Astrocyte (in vitro differentiated cells and primary cell): Measurements from ENCODE around the gene FAM50A. TPM values are rescaled to one million over a fixed set of nuclear protein-coding genes. Genes with fewer than 3 reads are reported as not detected.

Experiments used
- DNase-seq: peaks from one replicate; pipeline ENCODE4 v3.0.0-alpha.2; 2010; ENCODE audit warnings: low read depth
- FAIRE-seq: peaks from 2 replicates; lab custom pipeline; 2011; peaks lifted over from hg19 to GRCh38; lab: Jason Lieb, UNC
- H2AFZ ChIP-seq: 2 replicates; pipeline ENCODE4 v1.6.0; 2012; ENCODE audit warnings: low read depth, low read length, inconsistent platforms
- H3K27ac ChIP-seq: 2 replicates; pipeline ENCODE4 v1.5.1; 2011; ENCODE audit warnings: low read depth, low read length, inconsistent platforms
- H3K27me3 ChIP-seq: 2 replicates; pipeline ENCODE4 v1.6.0; 2011; ENCODE audit warnings: low read length, inconsistent platforms; ENCODE audit not compliant: insufficient read depth
- H3K36me3 ChIP-seq: 2 replicates; pipeline ENCODE4 v1.5.1; 2011; ENCODE audit warnings: low read length, inconsistent platforms; ENCODE audit not compliant: insufficient read depth
- H3K4me1 ChIP-seq: 2 replicates; pipeline ENCODE4 v1.5.1; 2011; ENCODE audit warnings: low read length, inconsistent platforms; ENCODE audit not compliant: insufficient read depth
- H3K4me2 ChIP-seq: 2 replicates; pipeline ENCODE4 v1.6.0; 2012; ENCODE audit warnings: low read length, inconsistent platforms
- H3K4me3 ChIP-seq: 2 replicates; pipeline ENCODE4 v1.5.1; 2011; ENCODE audit warnings: low read depth, mild to moderate bottlenecking, low read length, inconsistent platforms; ENCODE audit not compliant: insufficient read depth
- H3K79me2 ChIP-seq: 2 replicates; pipeline ENCODE4 v1.6.0; 2012; ENCODE audit warnings: mild to moderate bottlenecking, low read length, inconsistent platforms; ENCODE audit not compliant: insufficient read depth
- H3K9ac ChIP-seq: 2 replicates; pipeline ENCODE4 v1.6.0; 2012; ENCODE audit warnings: mild to moderate bottlenecking, low read length, inconsistent platforms
- H3K9me3 ChIP-seq: 2 replicates; pipeline ENCODE4 v1.5.1; 2012; ENCODE audit warnings: low read depth, mild to moderate bottlenecking, low read length, inconsistent platforms; ENCODE audit not compliant: insufficient read depth
- H4K20me1 ChIP-seq: 2 replicates; pipeline ENCODE4 v1.6.0; 2012; ENCODE audit warnings: low read length, inconsistent platforms; ENCODE audit not compliant: insufficient read depth
- H3K27ac Mint-ChIP-seq: one replicate; pipeline ENCODE4 v1.8.0; 2021; ENCODE audit warnings: mild to moderate bottlenecking, mixed read lengths; ENCODE audit not compliant: unreplicated experiment
- H3K27me3 Mint-ChIP-seq: one replicate; pipeline ENCODE4 v1.8.0; 2021; ENCODE audit warnings: low read depth, mixed read lengths; ENCODE audit not compliant: unreplicated experiment
- H3K36me3 Mint-ChIP-seq: one replicate; pipeline ENCODE4 v1.8.0; 2021; ENCODE audit warnings: low read depth, mixed read lengths; ENCODE audit not compliant: unreplicated experiment
- H3K4me1 Mint-ChIP-seq: one replicate; pipeline ENCODE4 v1.8.0; 2021; ENCODE audit warnings: low read depth, mixed read lengths; ENCODE audit not compliant: unreplicated experiment
- H3K4me3 Mint-ChIP-seq: one replicate; pipeline ENCODE4 v1.8.0; 2021; ENCODE audit warnings: mild to moderate bottlenecking, moderate library complexity, mixed read lengths; ENCODE audit not compliant: unreplicated experiment
- H3K9me3 Mint-ChIP-seq: one replicate; pipeline ENCODE4 v1.8.0; 2021; ENCODE audit warnings: mild to moderate bottlenecking, mixed read lengths; ENCODE audit not compliant: unreplicated experiment
- EZH2 ChIP-seq: IDR thresholded peaks from 2 replicates; pipeline ENCODE4 v1.6.1; 2012; ENCODE audit warnings: mild to moderate bottlenecking, low read length, inconsistent platforms; ENCODE audit not compliant: insufficient read depth
- total RNA-seq: library from RNA; stranded (reverse); gene quantifications from 2 replicates; pipeline ENCODE4 v1.2.1, GENCODE V29; 2021
- TF ChIP-seq, protein P1 (sequence below): IDR thresholded peaks from 2 replicates; pipeline ENCODE4 v1.5.1; 2011; ENCODE audit warnings: low read depth, mild to moderate bottlenecking, inconsistent platforms, low read length, moderate library complexity; ENCODE audit not compliant: insufficient read depth

The FAM50A gene
- total RNA-seq, 1 donor from 2014 or later, result 100.0 TPM

DNA sequence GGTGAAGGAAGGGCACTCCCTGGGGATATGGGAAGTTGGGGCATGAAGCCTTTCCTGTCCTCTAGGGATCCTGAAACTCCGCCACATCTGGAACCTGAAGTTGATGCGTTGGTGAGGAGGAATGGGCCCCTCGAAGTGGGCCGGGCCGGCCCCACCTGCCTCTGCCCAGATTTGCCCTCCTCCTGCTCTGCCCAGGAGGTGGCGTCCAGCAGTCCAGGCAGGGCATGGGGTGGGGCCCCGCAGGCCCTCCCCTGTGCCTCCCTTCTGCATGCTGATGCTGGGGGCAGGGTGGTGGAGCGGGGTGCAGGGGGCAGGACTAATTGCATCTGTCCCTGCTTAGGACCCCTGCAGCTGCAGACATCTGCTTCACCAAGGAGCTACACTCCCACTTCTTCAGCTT, 30.8 kb upstream of the FAM50A start:
- Mint-ChIP-seq H3K27ac (no peak overlapping the region), H3K9me3 (no peaks in the 10 kb centered on the region), H3K27me3 (no peaks in the 10 kb centered on the region), H3K4me3 (peak overlapping the region; percentile 27), H3K36me3 (no peaks in the 10 kb centered on the region), H3K4me1 (peaks cover 2% of the 10 kb centered on the region)
- H4K20me1 ChIP-seq, result no peaks in the 10 kb centered on the region
- peaks cover 17% of the 10 kb centered on the region for H3K4me1 ChIP-seq
- H3K4me3 ChIP-seq, result no peak overlapping the region
- no peaks in the 10 kb centered on the region for H3K36me3 ChIP-seq
- DNase-seq (no peak), FAIRE-seq (no peak)
- no peak overlapping the region for H3K4me2 ChIP-seq
- peaks cover 14% of the 10 kb centered on the region for H3K79me2 ChIP-seq
- H3K9ac ChIP-seq, result no peak overlapping the region
- H2AFZ ChIP-seq, result no peak overlapping the region
- H3K27ac ChIP-seq, result no peak overlapping the region
- no peaks in the 10 kb centered on the region for H3K27me3 ChIP-seq
- TF ChIP-seq EZH2, result no peak
- TF ChIP-seq, protein P1, sequence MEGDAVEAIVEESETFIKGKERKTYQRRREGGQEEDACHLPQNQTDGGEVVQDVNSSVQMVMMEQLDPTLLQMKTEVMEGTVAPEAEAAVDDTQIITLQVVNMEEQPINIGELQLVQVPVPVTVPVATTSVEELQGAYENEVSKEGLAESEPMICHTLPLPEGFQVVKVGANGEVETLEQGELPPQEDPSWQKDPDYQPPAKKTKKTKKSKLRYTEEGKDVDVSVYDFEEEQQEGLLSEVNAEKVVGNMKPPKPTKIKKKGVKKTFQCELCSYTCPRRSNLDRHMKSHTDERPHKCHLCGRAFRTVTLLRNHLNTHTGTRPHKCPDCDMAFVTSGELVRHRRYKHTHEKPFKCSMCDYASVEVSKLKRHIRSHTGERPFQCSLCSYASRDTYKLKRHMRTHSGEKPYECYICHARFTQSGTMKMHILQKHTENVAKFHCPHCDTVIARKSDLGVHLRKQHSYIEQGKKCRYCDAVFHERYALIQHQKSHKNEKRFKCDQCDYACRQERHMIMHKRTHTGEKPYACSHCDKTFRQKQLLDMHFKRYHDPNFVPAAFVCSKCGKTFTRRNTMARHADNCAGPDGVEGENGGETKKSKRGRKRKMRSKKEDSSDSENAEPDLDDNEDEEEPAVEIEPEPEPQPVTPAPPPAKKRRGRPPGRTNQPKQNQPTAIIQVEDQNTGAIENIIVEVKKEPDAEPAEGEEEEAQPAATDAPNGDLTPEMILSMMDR, result no peak
- no peaks in the 10 kb centered on the region for H3K9me3 ChIP-seq

DNA sequence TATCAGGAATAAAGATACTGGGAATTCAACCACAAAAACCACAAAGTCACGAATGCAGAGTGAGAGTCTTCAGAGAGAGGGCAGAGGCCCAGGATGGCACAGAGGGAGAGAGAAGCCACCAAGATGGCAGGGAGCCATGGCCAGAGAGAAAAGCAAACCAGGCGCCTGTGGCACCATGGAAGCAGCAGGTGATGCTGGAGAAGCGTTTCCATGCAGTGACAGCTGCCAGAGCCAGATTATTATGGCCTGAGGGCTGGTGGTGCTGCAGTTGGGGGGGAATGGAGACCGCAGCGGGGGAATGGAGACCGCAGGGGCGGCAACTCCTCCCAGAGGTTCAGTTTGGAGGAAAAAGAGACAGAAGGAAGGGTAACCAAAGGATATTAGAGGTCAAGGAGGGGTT, 26.8 kb upstream of the FAM50A start:
- no peaks in the 10 kb centered on the region for H4K20me1 ChIP-seq
- H3K27ac ChIP-seq, result no peak overlapping the region
- no peak overlapping the region for H3K4me3 Mint-ChIP-seq
- H3K4me2 ChIP-seq, result no peak overlapping the region
- no peaks in the 10 kb centered on the region for H3K79me2 ChIP-seq
- H3K4me1 Mint-ChIP-seq, result no peaks in the 10 kb centered on the region
- no peaks in the 10 kb centered on the region for H3K9me3 Mint-ChIP-seq
- H3K36me3 Mint-ChIP-seq, result no peaks in the 10 kb centered on the region
- no peak overlapping the region for H3K27ac Mint-ChIP-seq
- H3K27me3 ChIP-seq, result no peaks in the 10 kb centered on the region
- TF ChIP-seq, protein P1, result no peak
- no peak for TF ChIP-seq EZH2
- H3K27me3 Mint-ChIP-seq, result no peaks in the 10 kb centered on the region
- H3K9ac ChIP-seq, result no peak overlapping the region
- FAIRE-seq, result no peak
- H3K9me3 ChIP-seq, result no peaks in the 10 kb centered on the region
- peaks cover 3% of the 10 kb centered on the region for H3K4me1 ChIP-seq
- H3K4me3 ChIP-seq, result no peak overlapping the region
- H3K36me3 ChIP-seq, result no peaks in the 10 kb centered on the region
- DNase-seq, result no peak
- H2AFZ ChIP-seq, result no peak overlapping the region

DNA sequence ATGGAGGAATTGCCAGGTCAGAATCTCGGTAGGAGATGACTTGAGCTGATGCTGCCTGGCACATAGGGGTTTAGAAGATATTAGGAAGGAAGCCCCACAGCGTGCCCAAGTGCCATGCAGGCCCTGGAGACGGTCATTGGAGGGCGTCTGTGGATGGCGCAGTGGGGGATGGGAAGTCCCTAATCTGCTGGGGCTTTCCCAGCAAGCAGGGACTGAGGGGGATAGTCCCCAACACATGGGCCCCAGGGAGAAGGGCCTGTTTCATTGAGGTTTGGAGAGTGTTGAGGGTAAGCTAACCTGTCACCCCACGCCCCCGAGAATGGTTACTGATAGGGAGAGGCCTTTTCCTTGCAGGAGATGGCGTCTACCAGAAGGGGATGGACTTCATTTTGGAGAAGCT, 24.8 kb upstream of the FAM50A start:
- no peak overlapping the region for H3K4me3 Mint-ChIP-seq

More for the DNA sequence above, 24.8 kb upstream of the FAM50A start:
- no peaks in the 10 kb centered on the region for H3K79me2 ChIP-seq
- no peak overlapping the region for H3K27ac Mint-ChIP-seq
- H3K4me3 ChIP-seq, result no peak overlapping the region
- TF ChIP-seq, protein P1, result no peak
- TF ChIP-seq EZH2, result no peak
- H3K27me3 Mint-ChIP-seq, result no peaks in the 10 kb centered on the region
- H4K20me1 ChIP-seq, result no peaks in the 10 kb centered on the region
- H3K27ac ChIP-seq, result no peak overlapping the region
- H3K36me3 Mint-ChIP-seq, result no peaks in the 10 kb centered on the region
- FAIRE-seq (no peak), DNase-seq (no peak)
- H3K4me2 ChIP-seq, result no peak overlapping the region
- H3K4me1 Mint-ChIP-seq, result no peaks in the 10 kb centered on the region
- H3K9me3 Mint-ChIP-seq, result no peaks in the 10 kb centered on the region
- no peaks in the 10 kb centered on the region for H3K9me3 ChIP-seq
- H2AFZ ChIP-seq, result no peak overlapping the region
- no peaks in the 10 kb centered on the region for H3K4me1 ChIP-seq
- no peaks in the 10 kb centered on the region for H3K27me3 ChIP-seq
- H3K9ac ChIP-seq, result no peak overlapping the region
- no peaks in the 10 kb centered on the region for H3K36me3 ChIP-seq
